ENCODE results near the gene DYSF. TPM values are rescaled to one million over a fixed set of nuclear protein-coding genes. Genes with fewer than 3 reads are reported as not detected.

DYSF gene
- total RNA-seq, 1 experiment from 2014 or later: 0.24 TPM

GRCh38 chr2:71690876-71691475 lies 237.6 kb downstream of the DYSF start:
- Histone ChIP-seq H3K27ac (ENCODE audit: low read depth, low read length, poor library complexity, severe bottlenecking) (no peak overlapping the region), H3K4me3 (ENCODE audit: low read depth, low read length, poor library complexity, severe bottlenecking) (no peak overlapping the region), H3K4me1 (ENCODE audit: insufficient read depth, low read length, poor library complexity, severe bottlenecking) (no peaks in the 10 kb centered on the region), H3K9me3 (ENCODE audit: low read depth, low read length, poor library complexity, severe bottlenecking) (no peaks in the 10 kb centered on the region), H3K27me3 (replicated peaks; ENCODE audit: insufficient read depth, low read depth, low read length, poor library complexity) (no peaks in the 10 kb centered on the region), H3K36me3 (ENCODE audit: insufficient read depth, low read length, poor library complexity, severe bottlenecking) (no peaks in the 10 kb centered on the region)
- DNase-seq (ENCODE audit: low spot score): no peak
- TF ChIP-seq CTCF (conservative IDR thresholded peaks at IDR 0.05; ENCODE audit: low read depth, low read length) (no peak), EZH2 (IDR thresholded peaks at IDR 0.05; ENCODE audit: borderline replicate concordance, low read depth, low read length, poor library complexity, severe bottlenecking) (no peak)
- BruUV-seq (replicated peaks): no TSS peak
- CTCF ChIA-PET: no interaction called here
- POLR2A ChIA-PET (ENCODE audit: low non-redundant PET): no interaction called here
- intact Hi-C loops (cut with micrococcal nuclease; ENCODE audit: unreplicated experiment): no loop called here

DNA sequence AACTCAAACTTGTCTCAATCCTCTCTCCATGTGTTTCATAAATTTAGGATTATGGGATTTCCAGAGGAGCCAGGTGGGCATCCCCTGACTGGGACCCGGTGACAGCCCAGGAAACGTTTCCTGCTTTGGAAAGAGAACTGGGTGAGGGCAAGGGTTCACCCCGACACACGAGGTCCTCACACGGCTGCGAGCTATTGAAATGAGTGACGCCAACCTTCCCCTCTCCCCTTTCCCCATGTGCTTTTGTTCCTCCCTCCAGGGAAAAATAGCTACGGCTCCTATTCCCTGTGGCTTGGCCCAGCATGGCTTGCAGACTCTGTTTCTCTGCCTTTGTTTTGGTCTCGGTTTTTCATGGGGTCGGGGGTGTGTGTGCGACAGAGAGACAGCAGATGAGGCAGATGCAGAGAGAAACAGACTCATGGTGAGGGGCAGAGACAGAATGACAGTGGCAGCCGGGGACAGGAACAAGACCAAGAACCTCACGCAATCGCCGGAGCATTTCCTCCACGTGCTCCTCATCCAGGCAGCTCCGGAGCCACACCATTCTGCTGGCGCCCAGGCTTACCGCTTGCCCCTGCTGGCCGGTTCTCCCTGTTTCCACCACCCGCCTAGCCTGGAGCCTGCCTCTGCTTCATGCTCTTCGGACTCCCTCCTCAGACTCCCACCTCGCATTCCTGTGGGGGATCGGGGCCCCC lies 238.5 kb downstream of the DYSF start:
- Histone ChIP-seq H3K27me3 (replicated peaks; ENCODE audit: insufficient read depth, low read depth, low read length, poor library complexity) (no peaks in the 10 kb centered on the region), H3K27ac (ENCODE audit: low read depth, low read length, poor library complexity, severe bottlenecking) (no peak overlapping the region), H3K9me3 (ENCODE audit: low read depth, low read length, poor library complexity, severe bottlenecking) (no peaks in the 10 kb centered on the region), H3K4me3 (ENCODE audit: low read depth, low read length, poor library complexity, severe bottlenecking) (no peak overlapping the region), H3K36me3 (ENCODE audit: insufficient read depth, low read length, poor library complexity, severe bottlenecking) (no peaks in the 10 kb centered on the region), H3K4me1 (ENCODE audit: insufficient read depth, low read length, poor library complexity, severe bottlenecking) (no peaks in the 10 kb centered on the region)
- no TSS peak for BruUV-seq (replicated peaks)
- intact Hi-C loops (cut with micrococcal nuclease; ENCODE audit: unreplicated experiment): no loop called here
- DNase-seq (ENCODE audit: low spot score): no peak
- CTCF ChIA-PET: no interaction called here
- no peak for TF ChIP-seq CTCF (conservative IDR thresholded peaks at IDR 0.05; ENCODE audit: low read depth, low read length)
- no peak for TF ChIP-seq EZH2 (IDR thresholded peaks at IDR 0.05; ENCODE audit: borderline replicate concordance, low read depth, low read length, poor library complexity, severe bottlenecking)
- POLR2A ChIA-PET (ENCODE audit: low non-redundant PET): no interaction called here

DNA sequence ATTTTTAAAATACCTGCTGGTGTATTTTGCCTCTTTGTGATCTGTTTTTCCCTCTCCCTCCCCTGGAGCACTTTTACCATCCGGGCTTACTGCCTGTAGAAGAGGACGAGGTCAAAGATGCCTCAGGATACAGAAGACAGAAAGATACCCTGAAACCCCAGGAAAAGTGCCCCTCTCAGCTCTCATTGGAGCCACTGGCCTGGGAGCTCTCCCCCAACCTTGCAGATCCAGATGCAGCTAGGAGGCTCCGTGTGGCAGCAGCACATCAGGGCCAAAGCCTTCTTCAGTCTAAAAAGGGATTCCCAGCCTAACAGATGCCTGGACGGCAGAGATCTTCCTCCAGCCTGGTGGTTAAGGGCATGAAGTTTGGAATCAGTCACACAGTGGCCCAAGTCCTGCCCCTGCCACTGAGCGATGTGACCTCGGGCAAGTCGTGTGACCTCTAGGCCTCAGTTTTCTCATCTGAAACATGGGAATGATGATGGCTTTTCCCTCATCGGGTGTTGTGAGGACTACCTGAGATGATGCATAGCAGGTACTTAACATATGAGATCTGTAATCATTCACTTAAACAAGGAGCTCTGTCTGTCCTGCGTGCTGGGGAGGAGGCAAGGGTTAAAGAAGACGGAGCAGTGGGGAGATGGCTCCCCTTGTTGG lies 239.4 kb downstream of the DYSF start:
- no peak for DNase-seq (ENCODE audit: low spot score)
- BruUV-seq (replicated peaks): no TSS peak
- Histone ChIP-seq H3K9me3 (ENCODE audit: low read depth, low read length, poor library complexity, severe bottlenecking) (no peaks in the 10 kb centered on the region), H3K4me1 (ENCODE audit: insufficient read depth, low read length, poor library complexity, severe bottlenecking) (no peaks in the 10 kb centered on the region), H3K4me3 (ENCODE audit: low read depth, low read length, poor library complexity, severe bottlenecking) (no peak overlapping the region), H3K27me3 (replicated peaks; ENCODE audit: insufficient read depth, low read depth, low read length, poor library complexity) (no peaks in the 10 kb centered on the region), H3K36me3 (ENCODE audit: insufficient read depth, low read length, poor library complexity, severe bottlenecking) (no peaks in the 10 kb centered on the region), H3K27ac (ENCODE audit: low read depth, low read length, poor library complexity, severe bottlenecking) (no peak overlapping the region)
- TF ChIP-seq CTCF (conservative IDR thresholded peaks at IDR 0.05; ENCODE audit: low read depth, low read length) (no peak), EZH2 (IDR thresholded peaks at IDR 0.05; ENCODE audit: borderline replicate concordance, low read depth, low read length, poor library complexity, severe bottlenecking) (no peak)
- POLR2A ChIA-PET (ENCODE audit: low non-redundant PET): no interaction called here
- intact Hi-C loops (cut with micrococcal nuclease; ENCODE audit: unreplicated experiment): no loop called here
- CTCF ChIA-PET: no interaction called here
